Hepatic stellate cell (primary cell): ENCODE results near the gene PTPN14.
A peak's percentile ranks its signal among the peaks of the same experiment; 100 is the strongest.

ENCODE experiments used
- DNase-seq: peaks from one replicate; pipeline ENCODE4 v3.0.0; 2011; ENCODE audit warnings: low spot score

Gene PTPN14

GRCh38 chr1:214475746-214476145, 75.7 kb downstream of the PTPN14 start:
- DNase-seq: no peak

GRCh38 chr1:214475331-214475730, 76.1 kb downstream of the PTPN14 start:
- no peak for DNase-seq

- no peak for DNase-seq
Observed at GRCh38 chr1:214474467-214474866, 76.9 kb downstream of the PTPN14 start.

- DNase-seq: no peak
Observed at GRCh38 chr1:214473862-214474261, 77.5 kb downstream of the PTPN14 start.

DNA sequence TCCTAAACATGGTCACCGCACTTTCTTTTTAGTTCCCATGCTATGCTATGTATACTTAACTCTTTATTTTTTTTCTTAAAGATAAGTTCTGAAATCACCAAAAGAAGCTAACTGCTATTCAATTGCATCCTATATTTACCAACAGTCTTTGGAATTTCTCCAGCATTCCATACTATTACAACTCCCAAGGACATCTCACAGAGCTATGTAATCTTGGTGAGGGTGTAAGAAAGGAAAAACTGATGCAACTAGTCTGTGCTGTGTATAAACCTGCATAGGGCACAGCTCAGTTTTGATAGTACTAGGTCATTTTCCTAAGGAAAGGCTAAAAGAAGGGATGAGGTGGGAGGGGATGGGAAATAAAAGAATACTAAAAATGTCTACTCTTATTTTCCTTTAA, 78.0 kb downstream of the PTPN14 start:
- peak; percentile 37 for DNase-seq

DNA sequence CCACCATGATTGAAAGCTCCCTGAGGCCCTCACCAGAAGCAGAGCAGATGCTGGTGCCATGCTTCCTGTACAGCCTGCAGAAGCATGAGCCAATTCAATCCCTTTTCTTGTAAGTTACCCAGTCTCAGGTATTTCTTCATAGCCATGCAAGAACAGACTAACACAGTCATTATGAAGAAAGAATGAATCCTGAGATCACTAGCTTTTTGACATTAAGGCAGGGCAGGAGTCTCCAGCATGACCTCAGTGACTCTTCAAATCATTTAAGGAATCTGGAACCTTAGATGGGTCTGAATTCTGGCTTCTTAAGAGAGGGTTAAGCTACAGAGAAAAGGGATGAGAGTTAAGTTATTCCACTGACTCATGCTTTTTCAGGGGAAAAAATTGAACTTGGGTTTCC, 79.0 kb downstream of the PTPN14 start:
- no peak for DNase-seq

- no peak for DNase-seq
Observed at GRCh38 chr1:214471458-214471857, 79.9 kb downstream of the PTPN14 start.

- no peak for DNase-seq
Observed at GRCh38 chr1:214470132-214470531, 81.3 kb downstream of the PTPN14 start.

- no peak for DNase-seq
Observed at GRCh38 chr1:214469290-214469689, 82.1 kb downstream of the PTPN14 start.

DNA sequence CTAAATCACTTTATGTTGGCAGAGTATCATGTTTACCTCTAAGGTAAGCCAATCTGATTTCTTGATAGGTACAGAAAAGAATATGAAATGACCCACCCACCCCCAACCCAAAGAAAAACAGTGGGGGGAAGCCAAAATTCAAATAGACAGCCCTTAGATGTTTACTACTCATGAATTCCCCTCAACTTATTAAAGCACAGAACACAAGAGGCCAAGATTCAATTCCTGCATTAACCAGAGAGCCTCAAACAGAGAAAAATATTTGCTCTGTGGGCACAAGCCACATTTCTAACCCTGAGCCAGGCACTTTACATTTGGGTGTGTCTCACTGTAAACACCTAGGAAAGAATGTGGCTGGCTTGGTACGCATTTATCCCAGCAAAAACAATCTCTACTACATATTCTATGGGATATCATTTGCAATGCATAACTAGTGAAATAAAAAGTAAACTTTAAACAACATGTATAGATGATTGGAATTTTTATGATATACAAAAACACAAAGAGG, 84.3 kb downstream of the PTPN14 start:
- no peak for DNase-seq

DNA sequence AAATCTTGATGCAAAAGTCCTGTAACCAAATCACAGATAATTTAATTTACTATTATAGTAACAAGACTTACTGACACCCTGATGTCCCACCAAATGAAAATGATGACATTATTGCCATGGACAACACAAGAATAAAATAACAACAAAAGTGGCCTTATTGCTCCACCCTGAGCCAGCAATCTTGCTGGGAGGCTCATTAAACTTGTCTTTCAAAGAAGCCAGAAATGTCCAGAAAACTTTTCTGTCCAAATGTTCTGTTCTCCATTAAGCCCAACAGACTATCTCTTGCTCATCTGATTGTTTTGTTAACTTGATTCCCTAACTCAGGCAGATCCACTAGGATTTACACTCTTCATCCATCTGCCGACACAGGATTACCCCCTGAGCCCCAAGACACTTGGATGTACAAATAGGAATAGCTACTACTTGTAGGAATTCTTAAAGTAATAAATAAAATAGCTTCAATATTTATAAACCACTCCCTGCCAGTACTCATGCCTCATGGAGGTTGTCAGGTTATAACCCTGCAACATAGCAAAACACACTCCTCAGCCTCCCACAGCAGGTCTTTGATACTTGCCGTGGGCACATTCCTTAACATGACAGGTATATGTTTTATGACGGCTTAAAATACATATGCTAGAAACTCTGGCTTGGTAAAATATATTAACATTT, 84.9 kb downstream of the PTPN14 start:
- no peak for DNase-seq

DNA sequence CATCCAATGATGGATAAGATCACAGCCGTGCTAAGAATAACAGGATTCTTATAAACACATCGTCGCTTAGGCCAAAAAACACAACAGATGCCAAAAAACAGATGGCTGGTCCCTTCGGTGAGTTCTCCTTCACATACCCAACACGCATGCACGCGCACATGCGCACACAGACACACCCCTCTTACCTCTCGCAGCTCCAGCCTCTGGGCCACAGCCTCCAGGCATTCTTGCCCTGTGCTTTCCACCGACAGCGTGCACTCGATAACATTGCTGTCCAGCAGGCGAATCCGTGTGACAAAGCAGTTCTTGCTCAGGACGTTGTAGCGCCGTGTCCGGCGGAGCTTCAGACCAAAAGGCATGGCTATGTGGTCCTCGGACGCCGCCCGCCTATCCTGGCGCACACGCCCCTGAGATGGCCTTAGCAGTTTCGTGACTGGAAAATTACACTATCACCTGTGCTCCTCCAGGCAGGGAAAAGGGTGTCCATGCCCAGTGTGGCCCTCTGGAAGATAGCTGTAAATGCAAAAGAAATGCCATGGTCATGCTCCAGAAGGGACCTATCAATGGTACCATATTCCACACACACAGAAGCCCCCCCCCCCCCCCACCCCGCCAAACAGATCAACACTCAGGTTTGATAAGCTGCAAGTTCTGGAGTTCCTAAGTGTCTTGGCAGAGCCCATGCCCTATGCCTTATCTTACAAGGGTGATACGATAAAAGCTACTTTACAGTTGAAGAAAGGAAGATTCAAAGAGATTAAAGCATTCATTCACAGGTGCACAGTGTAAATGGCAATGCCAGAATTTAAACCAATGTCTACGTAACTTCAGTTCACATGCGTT, 86.7 kb downstream of the PTPN14 start:
- DNase-seq: no peak

DNA sequence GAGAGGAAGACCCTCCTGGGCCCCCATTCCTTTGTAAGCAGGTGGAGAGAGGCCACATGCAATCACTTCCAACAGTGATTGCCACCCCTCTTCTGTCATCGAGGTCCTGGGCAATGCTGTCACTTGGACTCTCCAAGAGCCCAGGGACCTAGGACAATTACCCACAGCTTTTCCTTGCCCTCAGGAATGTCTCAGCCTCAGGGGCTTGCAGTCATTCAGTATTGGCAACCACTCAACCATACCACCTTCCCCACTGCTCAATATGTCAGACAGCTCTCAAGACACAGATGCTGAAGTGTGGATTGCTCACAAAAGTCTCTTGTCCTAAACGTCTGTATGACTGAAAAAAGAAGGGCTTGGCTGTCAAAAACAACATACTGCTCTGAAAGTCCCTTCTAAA, 87.8 kb downstream of the PTPN14 start:
- DNase-seq: no peak

GRCh38 chr1:214462882-214463281, 88.5 kb downstream of the PTPN14 start:
- DNase-seq: no peak

DNA sequence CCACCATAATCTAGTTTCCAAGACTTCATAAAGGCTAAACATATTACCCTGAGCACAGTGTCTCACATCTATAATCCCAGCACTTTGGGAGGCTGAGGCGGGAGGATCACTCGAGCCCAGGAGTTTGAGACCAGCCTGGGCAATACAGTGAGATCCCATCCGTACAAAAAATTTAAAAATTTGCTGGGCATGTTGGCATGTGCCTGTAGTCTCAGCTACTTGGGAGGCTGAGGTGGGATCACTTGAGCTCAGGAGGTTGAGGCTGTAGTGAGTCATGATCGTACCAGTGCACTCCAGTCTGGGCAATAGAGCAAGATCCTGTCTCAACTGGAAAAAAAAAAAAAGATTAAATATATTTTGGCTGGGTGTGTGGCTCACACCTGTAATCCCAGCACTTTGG, 90.1 kb downstream of the PTPN14 start:
- DNase-seq: no peak

DNA sequence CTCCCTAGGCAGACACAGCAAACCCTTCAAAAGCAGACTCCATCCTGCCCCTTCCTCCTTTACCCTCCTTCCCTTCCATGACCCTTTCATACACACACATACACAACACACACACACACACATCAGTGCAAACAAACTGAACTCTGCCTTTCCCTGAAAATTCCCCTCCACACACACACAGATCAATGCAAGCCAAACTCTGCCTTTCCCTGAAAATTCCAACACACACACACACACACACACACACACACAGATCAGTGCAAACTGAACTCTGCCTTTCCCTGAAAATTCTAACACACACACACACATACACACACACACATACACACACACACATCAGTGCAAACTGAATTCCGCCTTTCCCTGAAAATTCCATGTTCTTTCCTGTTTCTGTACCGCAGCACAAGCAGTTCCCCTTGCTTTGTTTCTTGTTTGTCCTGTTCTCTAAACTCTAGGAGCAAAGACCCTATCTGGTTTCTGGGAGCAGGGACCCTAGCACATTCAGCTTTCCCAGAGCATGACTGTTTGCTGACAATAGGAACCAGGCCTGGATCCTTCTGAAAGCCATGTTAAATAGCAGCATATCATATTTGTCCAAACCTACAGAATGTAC, 91.0 kb downstream of the PTPN14 start:
- no peak for DNase-seq

- DNase-seq: no peak
Observed at GRCh38 chr1:214459895-214460294, 91.5 kb downstream of the PTPN14 start.

GRCh38 chr1:214458541-214458940, 92.9 kb downstream of the PTPN14 start:
- no peak for DNase-seq

DNA sequence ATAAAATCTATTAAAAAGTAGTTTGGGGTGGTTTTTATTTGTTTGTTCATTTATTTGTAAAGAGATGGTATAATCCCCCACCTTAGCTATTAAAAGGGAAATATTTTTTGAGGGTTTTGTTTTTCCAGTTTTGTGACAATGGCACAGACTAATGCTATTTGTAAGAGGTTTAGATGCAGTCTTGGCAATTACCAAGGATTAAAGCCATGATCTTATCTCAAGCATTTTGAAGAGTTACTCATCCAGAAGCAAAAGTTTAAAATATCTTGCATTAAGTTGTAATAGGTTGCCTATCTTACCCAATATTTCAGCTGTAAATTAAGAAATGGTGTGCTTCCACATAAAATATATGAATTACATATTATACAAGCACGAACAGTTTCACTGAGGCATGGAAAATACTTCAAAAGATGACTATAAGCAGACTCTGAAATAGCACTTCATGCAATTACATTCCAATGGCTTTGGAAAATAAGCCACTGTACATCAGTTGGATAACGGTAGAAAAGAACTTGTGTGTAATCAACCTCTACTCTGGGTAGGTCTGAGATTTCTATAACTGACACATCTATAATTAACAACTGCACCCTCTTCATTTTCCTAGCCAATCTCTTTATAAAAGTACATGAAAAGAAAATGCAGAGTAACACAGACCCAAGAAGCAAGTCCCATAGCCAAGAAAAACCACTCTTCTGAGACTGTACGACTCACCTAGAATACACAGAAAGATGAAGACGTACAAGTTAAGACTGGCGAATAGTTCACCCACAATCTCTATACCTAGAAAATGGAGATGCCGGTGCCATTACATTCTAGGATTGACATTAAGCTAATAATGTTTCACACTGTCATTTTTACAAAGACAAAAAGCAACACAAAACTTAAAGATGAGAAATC, 95.2 kb downstream of the PTPN14 start:
- no peak for DNase-seq

DNA sequence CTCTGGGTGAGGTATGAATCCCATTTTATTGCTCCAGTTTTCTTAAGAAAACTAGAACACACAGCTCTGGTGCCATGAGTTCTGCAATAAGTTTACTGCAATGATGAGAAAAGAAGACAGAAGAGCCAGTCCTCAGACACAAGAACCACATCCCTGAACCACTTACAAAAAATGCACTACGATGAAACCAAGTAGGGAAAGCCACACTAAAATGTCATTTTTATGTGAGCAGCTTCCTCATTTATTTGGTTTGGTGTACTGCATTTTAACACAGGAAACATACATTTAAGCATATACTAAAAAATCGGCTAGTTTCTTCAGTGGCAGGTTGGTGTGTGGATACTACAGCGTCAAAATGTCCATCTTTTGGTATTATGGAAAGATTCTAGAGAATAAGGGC, 95.9 kb downstream of the PTPN14 start:
- DNase-seq: no peak

DNA sequence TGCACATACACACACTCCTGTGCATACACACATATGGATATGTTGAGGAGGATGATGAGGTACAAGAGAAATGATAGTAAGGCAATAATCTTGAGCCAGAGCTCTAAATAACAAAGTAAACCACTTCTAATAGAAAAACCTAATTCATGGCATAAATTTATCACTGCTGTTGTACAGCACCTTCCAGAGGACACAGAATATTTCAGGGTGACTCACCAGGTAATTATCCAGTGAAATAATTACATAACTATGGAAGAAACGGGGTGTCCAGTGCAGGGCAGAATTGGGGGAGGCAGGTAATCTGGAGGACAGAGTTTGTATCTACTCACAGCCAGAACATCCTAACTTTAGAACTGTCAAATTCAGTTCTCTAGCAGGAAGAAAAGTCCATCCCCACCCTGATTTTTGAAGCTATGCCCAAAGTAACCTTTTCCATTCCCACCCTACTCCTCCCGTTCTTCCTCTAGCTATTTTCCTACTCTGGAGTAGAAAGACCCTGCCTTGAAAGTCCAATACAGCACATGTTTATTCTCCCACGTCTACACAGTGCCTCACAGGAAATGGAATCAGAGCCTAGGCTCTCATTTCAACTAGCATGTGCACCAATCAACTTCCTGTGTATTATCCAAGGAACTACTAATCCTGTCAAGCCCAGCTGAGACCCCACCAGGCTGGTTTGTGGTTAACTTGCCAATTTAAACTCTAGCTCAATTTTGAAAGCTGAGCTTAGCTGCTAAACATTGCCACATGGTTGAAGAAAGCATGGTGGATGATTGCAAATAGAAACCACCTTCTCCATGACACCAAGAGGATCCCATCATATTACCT, 96.6 kb downstream of the PTPN14 start:
- no peak for DNase-seq
